Vagina (tissue), 2 donors: ENCODE results near the gene ZBTB32. TPM values are rescaled to one million over a fixed set of nuclear protein-coding genes. Genes with fewer than 3 reads are reported as not detected.

Experiments
- DNase-seq, 2 donors: peaks; one replicate each; pipeline ENCODE4 v3.0.0-alpha.2; 2017; ENCODE audit errors: extremely low spot score in 2 of 2
- H3K27ac ChIP-seq: fragments of 200-600 bp; sonication (generic); one replicate; pipeline ENCODE4 v1.5.1; 2019
- H3K27me3 ChIP-seq: fragments of 200-600 bp; sonication (generic); one replicate; pipeline ENCODE4 v1.5.1; 2019
- H3K36me3 ChIP-seq, 2 donors: fragments of 200-600 bp; sonication (generic); one replicate each; pipeline ENCODE4 v1.5.1; 2017 to 2019
- H3K4me1 ChIP-seq: fragments of 200-600 bp; sonication (generic); one replicate; pipeline ENCODE4 v1.5.1; 2019
- H3K4me3 ChIP-seq, 2 donors: fragments of 200-600 bp; sonication (generic); 1 replicate in 1 of 2; 2 replicates in 1 of 2; pipeline ENCODE4 v1.5.1; 2016 to 2019
- H3K9me3 ChIP-seq: fragments of 200-600 bp; sonication (generic); one replicate; pipeline ENCODE4 v1.5.1; 2019
- CTCF ChIP-seq, 3 experiments: fragments of 450-650 bp in 2 of 3; fragments of 200-600 bp in 1 of 3; sonication (generic) in 1 of 3; IDR thresholded peaks; one replicate each; pipeline ENCODE4 v1.5.1; 2017 to 2019; ENCODE audit warnings: antibody characterized with exemption in 3 of 3, mild to moderate bottlenecking in 2 of 3, moderate library complexity in 2 of 3
- POLR2A ChIP-seq, 2 donors: fragments of 450-650 bp; IDR thresholded peaks; one replicate each; pipeline ENCODE4 v1.6.1; 2017; ENCODE audit warnings: antibody characterized with exemption in 2 of 2, mild to moderate bottlenecking in 2 of 2, moderate library complexity in 2 of 2
- POLR2AphosphoS5 ChIP-seq, 2 donors: sonication (generic); formaldehyde crosslinking; IDR thresholded peaks; one replicate each; pipeline ENCODE4 v1.9.0; 2017; ENCODE audit warnings: antibody characterized with exemption in 2 of 2, mild to moderate bottlenecking in 2 of 2, low read depth in 1 of 2; ENCODE audit not compliant: insufficient read depth in 1 of 2
- intact Hi-C: fragments of 100-400 bp; cut with DNase I; formaldehyde crosslinking; loops from one replicate; pipeline ENCODE4 v1.15.1; 2023
- total RNA-seq: library from RNA; depleted of rRNA; stranded (reverse); fragments of >200 nt; gene quantifications from one replicate; pipeline ENCODE4 v1.2.3, GENCODE V29; 2016

ZBTB32 gene
- total RNA-seq, 1 donor from 2014 or later, result not detected

- Histone ChIP-seq H3K27me3 (no peaks in the 10 kb centered on the region), H3K9me3 (no peaks in the 10 kb centered on the region), H3K27ac (no peak overlapping the region), H3K4me1 (no peaks in the 10 kb centered on the region), H3K36me3 (no peaks in the 10 kb centered on the region), H3K4me3 (no peak overlapping the region)
- intact Hi-C loops, result no loop called here
- TF ChIP-seq POLR2AphosphoS5 (IDR thresholded peaks at IDR 0.05; ENCODE audit: insufficient read depth in 1 of 2, low read depth in 1 of 2), result no peak
- TF ChIP-seq POLR2A (IDR thresholded peaks at IDR 0.05), result no peak
- no peak for TF ChIP-seq CTCF (IDR thresholded peaks at IDR 0.05)
- DNase-seq, result no peak
Observed at GRCh38 chr19:35708391-35708790, 4.0 kb downstream of the ZBTB32 start.

- H3K36me3 ChIP-seq, result no peaks in the 10 kb centered on the region
- no peak for TF ChIP-seq CTCF (IDR thresholded peaks at IDR 0.05)
- TF ChIP-seq POLR2AphosphoS5 (IDR thresholded peaks at IDR 0.05; ENCODE audit: insufficient read depth in 1 of 2, low read depth in 1 of 2), result no peak
- no peak for TF ChIP-seq POLR2A (IDR thresholded peaks at IDR 0.05)
- H3K9me3 ChIP-seq, result no peaks in the 10 kb centered on the region
- no peaks in the 10 kb centered on the region for H3K27me3 ChIP-seq
- peaks cover 10% of the 10 kb centered on the region for H3K4me1 ChIP-seq
- no peak overlapping the region for H3K4me3 ChIP-seq
- no peak for DNase-seq
- intact Hi-C loops, result loop anchor here (10.0 kb wide), 1 partner anchor 224 kb away; the partner anchor contains the start of gene LRFN3
- no peak overlapping the region for H3K27ac ChIP-seq
Observed at GRCh38 chr19:35710784-35711723, 6.7 kb downstream of the ZBTB32 start.

DNA sequence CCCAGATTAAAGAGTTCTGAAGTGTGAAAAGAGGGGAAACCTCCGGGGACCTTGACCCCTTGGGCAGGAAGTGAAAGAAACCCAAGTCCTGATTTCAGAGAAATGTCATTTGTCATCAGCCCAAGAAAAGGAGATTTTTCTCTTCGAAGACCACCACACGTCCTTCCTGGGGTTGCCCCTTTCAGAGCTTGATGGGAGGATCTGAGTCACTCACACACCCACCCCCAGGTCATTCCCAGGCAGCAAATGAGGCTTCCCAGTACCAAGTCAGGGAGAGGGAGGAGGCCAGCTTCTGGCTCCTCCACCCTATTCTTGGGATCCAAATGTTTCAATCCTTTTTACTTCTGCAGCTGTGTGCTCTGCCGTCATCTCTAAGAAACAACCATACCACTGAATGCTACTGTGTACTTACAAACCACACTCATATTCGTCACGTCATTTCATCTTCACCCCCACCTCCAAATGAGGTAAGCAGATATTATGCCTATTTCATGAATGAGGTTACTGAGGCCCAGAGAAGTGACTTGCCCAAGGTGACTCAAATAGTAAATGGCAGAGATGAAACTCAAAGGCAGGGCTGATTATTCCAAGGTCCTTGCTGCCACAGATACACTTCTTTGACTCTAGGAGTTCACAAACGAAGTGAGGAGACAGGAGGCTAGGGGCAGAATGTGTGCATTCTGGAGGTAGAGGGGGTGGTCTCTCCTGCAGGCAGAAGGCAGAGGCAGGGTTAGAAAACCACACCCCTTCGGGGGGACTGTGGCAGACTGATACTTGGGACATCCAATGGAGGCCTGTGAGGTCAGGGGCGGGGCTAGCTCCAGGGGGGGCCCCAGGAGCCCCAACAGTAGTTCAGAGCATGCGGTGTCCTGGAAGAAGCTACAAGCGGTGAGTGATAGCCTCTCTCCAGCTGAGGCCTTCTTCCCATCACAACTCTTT lies 8.5 kb downstream of the ZBTB32 start:
- H3K9me3 ChIP-seq, result no peaks in the 10 kb centered on the region
- intact Hi-C loops, result loop anchor here (10.0 kb wide), 1 partner anchor 222 kb away; the partner anchor contains the start of gene LRFN3
- DNase-seq, result no peak
- H3K4me3 ChIP-seq, result no peak overlapping the region
- TF ChIP-seq POLR2AphosphoS5 (IDR thresholded peaks at IDR 0.05; ENCODE audit: insufficient read depth in 1 of 2, low read depth in 1 of 2), result no peak
- TF ChIP-seq POLR2A (IDR thresholded peaks at IDR 0.05), result no peak
- TF ChIP-seq CTCF (IDR thresholded peaks at IDR 0.05), result no peak
- H3K27ac ChIP-seq, result no peak overlapping the region
- no peaks in the 10 kb centered on the region for H3K27me3 ChIP-seq
- no peaks in the 10 kb centered on the region for H3K36me3 ChIP-seq
- peaks cover 14% of the 10 kb centered on the region for H3K4me1 ChIP-seq

GRCh38 chr19:35713506-35713850 lies 9.1 kb downstream of the ZBTB32 start:
- Histone ChIP-seq H3K27me3 (no peaks in the 10 kb centered on the region), H3K9me3 (no peaks in the 10 kb centered on the region), H3K36me3 (no peaks in the 10 kb centered on the region), H3K4me3 (no peak overlapping the region), H3K27ac (no peak overlapping the region), H3K4me1 (peaks cover 14% of the 10 kb centered on the region)
- intact Hi-C loops, result loop anchor here (10.0 kb wide), 1 partner anchor 221 kb away; the partner anchor contains the start of gene LRFN3
- TF ChIP-seq POLR2A (IDR thresholded peaks at IDR 0.05) (no peak), POLR2AphosphoS5 (IDR thresholded peaks at IDR 0.05; ENCODE audit: insufficient read depth in 1 of 2, low read depth in 1 of 2) (no peak), CTCF (IDR thresholded peaks at IDR 0.05) (no peak)
- DNase-seq, result no peak
